GM18907 (cell line): ENCODE data around the gene FTCD.
"Not testable (repeated sequence)": the region's sequence is repeated elsewhere in the genome, so short reads cannot be mapped to it uniquely, and the experiment has no call there.

ENCODE experiments used
- ATAC-seq: cut with Tn5 transposase; IDR thresholded peaks from one replicate; pipeline ENCODE4 v1.9.1; 2021; ENCODE audit warnings: mild to moderate bottlenecking, moderate library complexity; ENCODE audit not compliant: unreplicated experiment

The FTCD gene

GRCh38 chr21:46111857-46112724 is 43.3 kb downstream of the FTCD start:
- ATAC-seq = no peak

DNA sequence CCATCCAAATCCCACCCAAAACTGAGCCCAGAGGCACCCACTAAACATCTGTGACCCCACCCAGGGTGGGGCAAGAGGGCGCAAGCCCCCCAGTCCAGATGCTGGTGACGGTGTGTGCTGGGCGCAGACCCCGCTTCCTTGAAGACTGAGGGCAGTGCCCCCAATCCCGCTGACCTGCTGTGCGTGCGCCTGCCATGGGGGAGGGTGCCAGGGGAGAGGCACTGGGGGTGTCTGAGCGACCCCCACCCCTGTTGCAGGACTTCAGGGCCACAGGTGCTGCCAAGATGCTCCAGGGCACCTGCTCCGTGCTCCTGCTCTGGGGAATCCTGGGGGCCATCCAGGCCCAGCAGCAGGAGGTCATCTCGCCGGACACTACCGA is 44.2 kb downstream of the FTCD start:
- ATAC-seq = no peak

- ATAC-seq = no peak
Observed at GRCh38 chr21:46110499-46111192, 44.7 kb downstream of the FTCD start.

GRCh38 chr21:46109313-46110221 is 45.8 kb downstream of the FTCD start:
- ATAC-seq = no peak

DNA sequence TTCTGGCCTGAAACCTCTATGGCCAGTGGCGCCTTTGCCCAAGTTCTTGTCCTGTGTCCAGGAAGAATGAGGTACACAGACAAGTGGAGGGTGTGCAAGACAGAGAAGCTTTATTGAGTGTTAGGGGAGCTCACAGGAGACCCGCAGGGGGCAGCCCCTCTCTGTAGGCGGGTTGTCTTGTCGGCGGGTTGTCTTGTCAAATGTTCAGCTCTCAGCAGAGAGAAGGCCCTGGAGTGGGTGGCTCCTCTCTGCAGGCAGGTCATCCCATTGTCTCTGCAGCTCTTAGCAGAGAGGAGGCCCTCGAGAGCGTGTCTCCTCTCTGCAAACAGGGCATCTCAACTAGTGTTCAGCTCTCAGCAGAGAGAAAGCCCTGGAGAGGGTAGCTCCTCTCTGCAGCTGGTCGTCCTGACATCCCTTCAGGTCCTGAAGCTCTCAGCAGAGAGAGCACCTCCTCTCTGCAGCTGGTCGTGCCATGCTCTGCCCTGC is 46.5 kb downstream of the FTCD start:
- no peak for ATAC-seq

DNA sequence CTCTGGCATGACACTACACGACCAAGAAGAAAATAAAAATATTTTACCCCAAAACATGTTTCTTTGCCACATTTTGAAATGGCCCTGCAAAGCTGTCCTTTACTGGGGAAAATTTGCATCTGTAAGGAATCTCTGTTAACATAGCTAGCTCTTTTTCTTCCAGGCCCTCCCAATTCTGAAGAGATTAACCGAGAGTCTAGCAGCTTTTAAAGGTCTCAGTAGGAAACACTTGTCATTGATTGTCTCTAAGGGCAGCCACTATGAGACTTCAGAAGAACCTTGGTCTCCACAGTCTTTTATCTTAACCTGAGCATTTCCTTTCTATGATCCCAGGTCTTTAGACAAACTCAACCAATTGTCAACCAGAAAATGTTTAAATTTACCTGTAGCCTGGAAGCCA is 48.0 kb downstream of the FTCD start:
- ATAC-seq = not testable (repeated sequence)

- ATAC-seq = no peak
Observed at GRCh38 chr21:46104104-46104503, 51.3 kb downstream of the FTCD start.

GRCh38 chr21:46100906-46101305 is 54.5 kb downstream of the FTCD start:
- ATAC-seq = no peak

DNA sequence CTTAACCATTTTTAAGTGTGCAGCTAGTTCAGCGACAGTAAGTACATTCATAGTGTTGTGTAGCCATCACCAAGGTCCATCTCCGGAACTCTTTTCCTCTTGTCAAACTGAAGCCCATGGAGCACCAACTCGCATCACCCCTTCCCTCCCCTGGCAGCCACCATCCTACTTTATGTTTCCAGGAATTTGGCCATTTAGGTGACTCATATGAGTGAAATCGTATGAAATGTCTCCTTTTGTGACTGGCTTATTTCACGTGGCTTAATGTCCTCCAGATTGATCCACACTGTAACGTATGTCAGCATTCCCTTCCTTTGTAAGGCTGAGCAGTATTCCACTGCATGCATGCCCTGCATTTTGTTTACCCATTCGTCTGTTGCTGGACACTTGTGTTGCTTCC is 55.0 kb downstream of the FTCD start:
- no peak for ATAC-seq

- ATAC-seq = no peak
Observed at GRCh38 chr21:46100020-46100419, 55.4 kb downstream of the FTCD start.

DNA sequence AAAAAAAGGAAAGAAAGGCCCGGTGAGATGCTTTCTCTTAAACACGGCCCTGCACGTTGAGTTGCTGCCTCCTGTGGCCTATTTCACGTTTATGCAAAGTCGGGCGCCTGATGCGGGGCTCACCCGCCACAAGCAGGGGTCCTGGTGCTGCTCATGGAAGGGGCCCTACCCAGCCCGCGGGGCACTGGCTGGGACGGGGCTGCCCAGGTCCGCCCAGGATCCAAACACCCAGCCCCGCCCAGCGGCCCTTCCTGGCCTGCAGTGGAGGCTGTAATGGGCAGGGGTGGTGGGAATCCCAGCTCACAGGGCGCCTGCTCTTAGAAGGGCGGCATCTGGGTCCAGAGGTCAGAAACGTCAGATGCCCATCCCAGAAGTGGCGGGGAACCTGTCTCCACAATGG is 55.9 kb downstream of the FTCD start:
- ATAC-seq = no peak

DNA sequence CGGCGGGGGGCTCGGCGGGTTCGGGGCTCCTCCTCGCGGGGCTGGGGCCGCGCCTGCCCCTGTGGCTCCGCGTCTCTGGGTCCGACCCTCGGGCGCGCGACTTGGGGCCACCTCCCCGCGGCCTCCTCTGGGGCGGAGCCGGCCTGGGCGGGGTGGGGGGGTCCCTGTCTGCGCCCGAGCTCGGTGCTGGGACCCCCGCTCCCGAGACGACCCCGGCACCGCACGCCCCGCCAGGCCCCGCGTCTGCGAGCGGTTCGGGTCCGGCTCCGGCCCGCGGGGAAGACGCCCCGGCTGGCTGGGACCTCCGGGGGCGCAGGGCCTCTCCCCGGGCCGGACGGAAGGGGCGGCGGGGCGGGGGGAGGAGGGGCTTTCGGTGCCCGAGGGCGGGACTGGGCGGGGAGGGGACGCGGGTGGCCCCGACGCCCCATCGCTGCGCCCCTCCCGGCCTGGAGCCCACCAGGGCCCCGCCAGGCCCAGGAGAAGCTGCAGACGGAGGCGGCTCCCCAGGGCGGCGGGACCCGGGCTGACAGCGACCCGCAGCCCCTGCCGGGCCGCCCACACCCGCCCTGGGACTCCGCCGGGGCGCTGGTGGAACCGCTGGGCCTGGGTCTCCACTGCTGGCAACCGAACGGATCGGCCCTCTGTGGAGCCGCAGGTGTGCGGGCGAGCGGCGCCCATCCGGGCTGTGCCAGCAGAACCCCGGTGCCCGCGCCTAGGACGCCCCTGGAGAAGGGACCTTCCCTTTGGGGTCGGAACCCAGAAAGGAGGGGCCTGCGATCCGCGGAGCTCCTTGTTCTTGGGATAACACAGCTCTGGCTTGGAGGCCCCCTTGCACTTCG is 56.9 kb downstream of the FTCD start:
- no peak for ATAC-seq

- no peak for ATAC-seq
Observed at GRCh38 chr21:46097336-46098293, 57.8 kb downstream of the FTCD start, which contains the start of gene COL6A2. TSS of gene COL6A2 (plus strand) at chr21:46098112.

GRCh38 chr21:46096596-46097335 is 58.6 kb downstream of the FTCD start:
- ATAC-seq = no peak

- no peak for ATAC-seq
Observed at GRCh38 chr21:46095814-46096595, 59.4 kb downstream of the FTCD start.

- ATAC-seq = no peak
Observed at GRCh38 chr21:46095083-46095719, 60.2 kb downstream of the FTCD start.
